A549 (cell line): ENCODE data around the gene LGR5.

Experiments used
- CHD2 ChIP-seq: fragments of 150-350 bp; IDR thresholded peaks from 2 replicates; pipeline ENCODE4 v1.6.1; 2014; ENCODE audit warnings: low read length; ENCODE audit not compliant: partially characterized antibody
- POLR2A ChIP-seq: IDR thresholded peaks from 2 replicates; pipeline ENCODE4 v1.6.1; 2012; ENCODE audit warnings: mild to moderate bottlenecking, low read length
- RCOR1 ChIP-seq: fragments of 150-350 bp; IDR thresholded peaks from 2 replicates; pipeline ENCODE4 v1.6.1; 2014; ENCODE audit warnings: antibody characterized with exemption, low read length, low read depth
- SMC3 ChIP-seq: fragments of >200 bp; sonication (Bioruptor Twin); formaldehyde crosslinking; IDR thresholded peaks from 3 replicates; pipeline ENCODE4 v1.6.1; 2018; ENCODE audit warnings: inconsistent platforms
- ZFP36 ChIP-seq: fragments of 450-650 bp; IDR thresholded peaks from 2 replicates; pipeline ENCODE4 v1.6.1; 2014; ENCODE audit warnings: borderline replicate concordance; ENCODE audit not compliant: partially characterized antibody
- TF ChIP-seq, protein P1 (sequence below): IDR thresholded peaks from 2 replicates; pipeline ENCODE4 v1.6.1; 2012
- TF ChIP-seq, protein P2 (sequence below): fragments of >200 bp; sonication (Bioruptor Twin); formaldehyde crosslinking; IDR thresholded peaks from 3 replicates; pipeline ENCODE4 v1.5.1; 2016

DNA sequence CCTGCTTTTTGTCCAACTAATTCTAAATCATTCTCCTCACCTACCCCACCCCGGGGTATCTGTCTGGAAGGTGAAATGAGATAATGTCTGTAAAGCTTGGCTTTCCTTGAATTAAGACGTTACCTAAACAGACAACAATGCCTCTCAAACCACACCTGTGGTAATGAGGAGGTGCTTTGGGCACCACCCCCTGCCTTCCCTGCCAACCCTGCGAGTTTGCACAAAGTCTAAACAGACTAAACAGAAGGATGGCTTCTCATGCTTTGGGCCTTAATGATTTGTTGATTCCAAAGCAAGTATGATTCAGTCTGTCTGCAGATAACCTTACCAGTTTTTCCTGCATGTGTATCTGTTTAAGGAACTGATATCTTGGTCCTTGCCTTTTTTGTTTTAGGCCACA, 141.6 kb downstream of the LGR5 start:
- TF ChIP-seq POLR2A (no peak), CHD2 (no peak), RCOR1 (no peak), ZFP36 (no peak), SMC3 (no peak)
- TF ChIP-seq, protein P1, sequence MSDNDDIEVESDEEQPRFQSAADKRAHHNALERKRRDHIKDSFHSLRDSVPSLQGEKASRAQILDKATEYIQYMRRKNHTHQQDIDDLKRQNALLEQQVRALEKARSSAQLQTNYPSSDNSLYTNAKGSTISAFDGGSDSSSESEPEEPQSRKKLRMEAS = no peak
- TF ChIP-seq, protein P2, sequence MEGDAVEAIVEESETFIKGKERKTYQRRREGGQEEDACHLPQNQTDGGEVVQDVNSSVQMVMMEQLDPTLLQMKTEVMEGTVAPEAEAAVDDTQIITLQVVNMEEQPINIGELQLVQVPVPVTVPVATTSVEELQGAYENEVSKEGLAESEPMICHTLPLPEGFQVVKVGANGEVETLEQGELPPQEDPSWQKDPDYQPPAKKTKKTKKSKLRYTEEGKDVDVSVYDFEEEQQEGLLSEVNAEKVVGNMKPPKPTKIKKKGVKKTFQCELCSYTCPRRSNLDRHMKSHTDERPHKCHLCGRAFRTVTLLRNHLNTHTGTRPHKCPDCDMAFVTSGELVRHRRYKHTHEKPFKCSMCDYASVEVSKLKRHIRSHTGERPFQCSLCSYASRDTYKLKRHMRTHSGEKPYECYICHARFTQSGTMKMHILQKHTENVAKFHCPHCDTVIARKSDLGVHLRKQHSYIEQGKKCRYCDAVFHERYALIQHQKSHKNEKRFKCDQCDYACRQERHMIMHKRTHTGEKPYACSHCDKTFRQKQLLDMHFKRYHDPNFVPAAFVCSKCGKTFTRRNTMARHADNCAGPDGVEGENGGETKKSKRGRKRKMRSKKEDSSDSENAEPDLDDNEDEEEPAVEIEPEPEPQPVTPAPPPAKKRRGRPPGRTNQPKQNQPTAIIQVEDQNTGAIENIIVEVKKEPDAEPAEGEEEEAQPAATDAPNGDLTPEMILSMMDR = no peak
